NCI-H748 treated with DMSO at 0.1 percent for 48 hours (cell line): Measurements from ENCODE around the gene DNMT3A.
A peak's percentile ranks its signal among the peaks of the same experiment; 100 is the strongest.

Source experiments
- DNase-seq: peaks from one replicate; lab custom pipeline; 2025; lab: John Stamatoyannopoulos, UW

DNMT3A gene

GRCh38 chr2:25257032-25257552, 84.6 kb downstream of the DNMT3A start:
- no peak for DNase-seq

DNA sequence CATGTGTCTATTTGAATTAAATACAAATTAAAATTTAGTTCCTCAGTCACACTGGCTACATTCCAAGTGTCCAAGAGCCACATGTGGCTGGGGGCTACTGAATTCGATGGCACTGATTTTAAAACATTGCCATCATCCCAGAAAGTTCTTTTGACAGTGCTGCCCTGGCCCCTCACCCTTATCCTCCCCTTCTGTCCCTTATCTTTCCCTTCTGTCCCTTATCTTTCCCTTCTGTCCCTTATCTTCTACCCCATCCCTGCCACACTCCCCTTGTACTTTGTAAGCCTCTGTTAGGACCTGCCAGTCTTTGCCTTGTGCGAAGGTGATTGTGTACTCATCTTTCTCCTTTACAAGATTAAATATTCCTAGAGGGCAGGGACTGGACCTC, 85.2 kb downstream of the DNMT3A start:
- DNase-seq: no peak

DNA sequence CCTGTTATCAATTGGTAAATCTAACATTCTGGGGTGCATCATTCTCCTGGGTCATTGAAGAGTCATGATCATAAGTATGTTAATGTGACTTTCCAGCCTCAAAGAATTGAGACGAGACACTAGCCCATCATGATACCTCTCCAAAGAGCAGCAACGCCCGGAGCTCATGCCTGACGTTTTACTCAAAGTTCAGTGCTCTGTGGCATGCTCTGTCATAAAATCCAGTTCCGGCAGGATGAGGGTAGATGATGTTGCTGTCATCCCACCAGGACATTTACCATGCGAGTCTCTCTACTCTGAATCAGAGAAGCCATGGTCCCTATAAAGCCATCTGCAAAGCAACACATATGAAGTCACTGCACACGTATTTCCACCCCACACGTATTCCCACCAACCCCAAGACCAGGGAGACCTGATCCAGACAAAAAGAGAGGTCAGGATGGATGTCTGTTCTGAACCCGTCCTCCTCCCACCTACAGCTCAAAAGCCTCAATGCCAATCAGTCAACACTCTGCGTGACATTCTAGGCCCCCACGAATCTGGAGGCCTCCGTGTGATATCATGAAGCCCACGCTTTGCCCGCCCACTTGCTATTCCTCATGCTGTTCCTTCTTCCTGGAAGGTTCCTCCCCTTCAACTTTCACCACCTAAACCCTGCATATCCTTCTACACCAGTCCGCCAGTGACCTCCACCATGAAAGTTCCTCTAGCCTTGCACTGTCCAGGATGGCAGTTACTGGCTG, 85.8 kb downstream of the DNMT3A start:
- DNase-seq: no peak

GRCh38 chr2:25254961-25255360, 86.8 kb downstream of the DNMT3A start:
- DNase-seq: no peak

- DNase-seq: no peak
Observed at GRCh38 chr2:25253153-25253626, 88.5 kb downstream of the DNMT3A start.

DNA sequence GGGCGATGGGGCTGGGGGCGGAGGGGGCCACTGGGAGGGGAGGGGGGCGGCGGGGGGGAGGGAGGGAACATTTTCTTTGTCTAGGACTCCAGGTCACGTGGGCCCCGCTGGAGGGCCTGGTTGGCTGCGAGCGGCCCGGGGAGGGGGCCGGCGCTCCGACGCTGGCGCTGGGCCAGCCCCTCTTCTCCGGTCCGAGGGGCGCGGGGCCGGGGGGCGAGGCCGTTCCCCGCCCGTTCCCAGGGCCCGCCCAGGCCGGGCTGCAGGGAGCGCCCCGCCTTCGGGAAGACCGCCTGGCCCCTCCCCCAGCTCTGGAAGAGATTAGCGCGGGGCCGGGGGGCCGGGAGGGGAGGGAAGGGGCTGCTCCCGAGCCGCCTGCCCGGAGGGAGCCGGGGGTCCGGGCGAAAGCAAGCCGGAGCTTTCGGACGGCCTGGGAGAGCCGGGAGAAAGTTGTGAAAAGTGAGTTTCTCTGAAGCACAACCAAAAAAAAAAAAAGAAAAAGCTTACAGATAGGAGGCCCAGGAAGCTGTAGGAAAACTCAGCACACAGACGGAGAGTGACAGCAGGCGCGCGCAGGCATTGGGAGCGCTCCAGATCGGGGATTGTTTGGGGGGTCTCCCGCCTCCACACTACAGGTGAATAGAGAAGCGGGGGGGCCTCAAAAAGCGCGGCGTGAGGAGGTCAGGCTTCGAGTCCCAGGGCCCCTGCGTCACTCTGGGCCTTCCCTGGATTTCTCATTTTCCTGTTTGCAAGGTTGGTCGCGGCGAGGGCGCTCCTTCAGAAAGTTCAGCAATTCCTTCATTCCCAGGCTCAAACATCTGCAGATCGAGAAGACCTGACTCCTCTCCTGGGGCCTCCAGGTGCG, 89.2 kb downstream of the DNMT3A start:
- peak; percentile 73 for DNase-seq

- DNase-seq: no peak
Observed at GRCh38 chr2:25251422-25252273, 90.1 kb downstream of the DNMT3A start.

DNA sequence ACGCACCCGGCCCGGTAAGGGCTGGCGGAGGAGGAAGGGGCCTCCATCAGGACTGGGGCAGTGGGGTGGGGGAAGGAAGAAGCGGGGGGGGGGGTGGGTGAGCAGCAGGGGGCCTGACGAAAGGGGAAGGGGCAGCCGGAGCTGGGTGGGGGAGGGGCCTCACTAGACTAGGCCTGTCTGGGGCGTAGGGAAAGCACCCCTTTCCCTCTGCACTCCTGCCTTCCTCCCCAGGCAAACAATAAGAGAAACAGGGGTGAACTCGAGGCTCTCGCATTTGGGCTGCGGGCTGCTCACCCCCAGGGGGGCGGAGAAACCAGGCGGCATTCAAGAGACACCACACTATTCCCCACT, 90.7 kb downstream of the DNMT3A start:
- DNase-seq: no peak

DNA sequence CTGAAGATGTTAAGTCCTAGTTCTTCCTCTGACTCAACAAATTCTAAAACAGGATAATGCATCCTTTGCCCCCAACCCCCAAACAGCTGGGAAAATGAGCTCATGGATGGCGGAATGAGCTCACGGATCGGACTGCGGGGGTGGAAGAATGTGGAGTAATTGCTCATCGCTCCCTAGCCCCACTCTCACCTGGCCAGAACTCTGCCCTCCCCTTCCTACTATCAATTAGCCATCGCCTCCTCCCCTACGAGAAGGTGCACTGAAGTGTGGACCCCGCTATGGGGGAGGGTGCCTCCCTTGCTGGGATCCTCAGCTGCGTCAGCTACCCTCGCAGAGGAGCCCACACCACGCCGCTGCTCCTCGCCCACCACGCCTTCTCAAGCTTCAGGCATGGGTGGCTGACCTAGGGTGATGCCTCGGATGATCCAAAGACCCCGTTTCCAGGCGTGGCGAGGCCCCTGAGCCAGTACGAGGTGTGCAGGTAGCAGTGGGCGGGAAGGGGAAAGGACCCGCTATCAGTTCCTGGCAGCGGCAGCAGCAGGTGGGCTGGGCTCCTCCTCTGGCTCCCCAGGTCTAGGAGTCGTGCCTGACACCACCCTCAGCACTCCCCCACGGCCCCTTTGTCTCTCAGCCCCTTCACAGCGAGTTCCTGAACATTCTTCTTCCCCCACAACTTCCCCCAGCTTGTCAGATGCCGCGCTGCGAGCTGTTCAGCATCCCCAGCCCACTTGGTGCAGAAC, 91.2 kb downstream of the DNMT3A start:
- no peak for DNase-seq

GRCh38 chr2:25249785-25250184, 91.9 kb downstream of the DNMT3A start:
- no peak for DNase-seq

- DNase-seq: no peak
Observed at GRCh38 chr2:25247792-25248512, 93.8 kb downstream of the DNMT3A start.

GRCh38 chr2:25246558-25247290, 95.0 kb downstream of the DNMT3A start:
- DNase-seq: no peak

DNA sequence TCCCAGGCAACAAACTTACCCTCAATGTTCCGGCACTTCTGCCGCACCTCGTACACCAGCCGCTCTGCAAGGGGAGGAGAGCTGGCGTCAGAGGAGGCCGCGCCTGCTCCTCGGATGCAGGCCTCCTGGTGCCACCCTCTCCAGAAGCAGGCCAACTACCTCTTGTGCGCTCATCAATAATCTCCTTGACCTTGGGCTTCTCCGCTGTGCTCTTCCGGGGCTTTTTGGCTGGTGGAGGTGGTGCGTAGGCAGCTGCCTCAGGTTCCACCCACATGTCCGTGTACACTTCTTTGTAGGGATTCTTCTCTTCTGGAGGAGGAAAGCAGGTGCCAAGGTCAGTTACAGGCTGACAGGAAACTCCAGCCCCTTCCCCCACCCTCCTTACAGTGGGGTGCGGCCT, 95.7 kb downstream of the DNMT3A start:
- no peak for DNase-seq

DNA sequence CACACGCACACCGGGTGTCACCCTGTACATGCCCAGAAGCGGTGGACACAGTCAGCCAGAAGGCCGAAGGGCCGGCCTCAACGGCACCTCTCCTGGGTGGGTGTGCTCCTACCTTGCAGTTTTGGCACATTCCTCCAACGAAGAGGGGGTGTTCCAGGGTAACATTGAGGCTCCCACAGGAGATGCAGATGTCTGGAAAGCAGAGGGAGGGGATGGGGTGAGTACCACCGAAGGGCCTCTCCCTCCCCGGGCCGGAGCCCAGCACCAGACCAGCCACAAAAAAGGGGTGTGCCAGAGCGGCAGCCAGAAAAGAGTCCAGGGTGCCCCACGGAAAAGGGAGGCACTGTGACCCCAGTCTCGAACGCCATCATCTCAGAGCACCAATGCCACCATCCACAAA, 96.6 kb downstream of the DNMT3A start:
- DNase-seq: no peak

DNA sequence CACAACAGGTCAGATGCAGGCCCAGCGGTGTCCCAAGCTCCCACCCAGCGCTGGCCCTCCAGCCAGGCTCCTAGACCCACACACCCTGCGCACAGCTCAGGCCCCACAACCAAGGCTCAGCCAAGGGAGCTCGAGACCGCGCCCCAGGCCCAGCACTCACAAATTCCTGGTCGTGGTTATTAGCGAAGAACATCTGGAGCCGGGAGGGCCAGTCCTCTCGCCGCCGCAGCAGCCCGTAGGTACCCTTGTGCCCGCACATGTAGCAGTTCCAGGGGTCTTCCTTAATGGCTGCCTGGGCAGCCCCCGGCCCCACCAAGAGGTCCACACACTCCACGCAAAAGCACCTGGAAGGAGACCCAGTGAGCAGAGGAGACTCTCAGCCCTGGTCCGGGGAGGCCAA, 97.7 kb downstream of the DNMT3A start:
- no peak for DNase-seq

DNA sequence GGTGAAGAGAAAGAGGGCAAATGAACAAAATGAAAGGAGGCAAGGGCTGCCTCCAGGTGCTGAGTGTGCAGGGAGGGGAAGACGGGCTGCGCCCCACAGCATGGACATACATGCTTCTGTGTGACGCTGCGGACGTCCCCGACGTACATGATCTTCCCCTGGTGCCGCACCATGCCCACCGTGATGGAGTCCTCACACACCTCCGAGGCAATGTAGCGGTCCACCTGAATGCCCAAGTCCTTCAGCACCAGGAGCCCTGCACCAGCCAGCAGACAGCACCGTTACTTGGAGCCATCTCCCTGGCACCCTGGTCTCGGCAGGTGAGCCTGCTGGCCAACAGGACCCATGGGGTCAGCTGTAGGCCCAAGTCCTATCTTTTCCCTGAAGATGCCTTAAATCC, 100.3 kb downstream of the DNMT3A start:
- DNase-seq: no peak

DNA sequence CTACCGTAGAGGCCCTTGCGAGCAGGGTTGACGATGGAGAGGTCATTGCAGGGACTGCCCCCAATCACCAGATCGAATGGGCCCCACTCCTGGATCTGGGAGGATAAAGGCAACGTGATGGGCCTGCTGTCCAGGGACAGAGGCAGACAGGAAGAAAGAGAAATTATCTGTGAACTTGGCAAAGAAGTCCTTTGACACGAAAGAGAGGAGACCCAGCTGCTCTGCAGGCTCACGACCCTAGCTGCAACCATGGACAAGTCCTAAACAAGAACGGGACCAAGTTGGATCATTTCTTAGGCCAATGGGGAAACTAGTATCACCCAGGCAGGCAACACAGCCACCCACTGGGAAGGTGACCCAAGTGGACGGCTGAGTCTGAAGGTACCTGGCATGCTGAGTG, 101.1 kb downstream of the DNMT3A start:
- no peak for DNase-seq

- no peak for DNase-seq
Observed at GRCh38 chr2:25238920-25239319, 102.8 kb downstream of the DNMT3A start.

- DNase-seq: no peak
Observed at GRCh38 chr2:25237764-25238163, 104.0 kb downstream of the DNMT3A start.

DNA sequence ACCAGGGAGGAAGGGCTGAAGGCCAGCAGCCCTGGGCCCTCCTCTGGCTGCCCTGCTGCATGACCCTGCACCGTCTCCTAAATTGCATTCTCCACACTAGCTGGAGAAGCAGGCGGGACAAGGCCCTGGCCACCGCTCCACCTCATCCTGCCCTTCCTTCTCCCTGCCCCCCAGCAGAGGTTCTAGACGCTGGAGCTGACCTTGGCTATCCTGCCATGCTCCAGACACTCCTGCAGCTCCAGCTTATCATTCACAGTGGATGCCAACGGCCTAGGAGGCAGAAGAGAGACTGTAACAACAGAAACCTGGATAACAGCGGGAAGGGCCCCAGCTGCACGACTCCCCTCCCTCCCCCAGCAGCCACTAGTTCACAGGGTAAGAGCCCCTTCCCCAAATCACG, 105.0 kb downstream of the DNMT3A start:
- no peak for DNase-seq
